HL-60 (cell line): ENCODE measurements around the gene FN3KRP.

Source experiments
- CTCF ChIP-seq: IDR thresholded peaks from one replicate; pipeline ENCODE4 v1.5.1; 2011; ENCODE audit warnings: low read length, control low read depth, inconsistent platforms; ENCODE audit not compliant: insufficient read depth
- REST ChIP-seq: IDR thresholded peaks from 2 replicates; pipeline ENCODE4 v1.6.1; 2012; ENCODE audit warnings: low read depth; ENCODE audit not compliant: insufficient replicate concordance

GRCh38 chr17:82699551-82699950 lies 17.0 kb upstream of the FN3KRP start:
- TF ChIP-seq CTCF (no peak), REST (no peak)
